RCC 7860 (cell line): ENCODE results near the gene FAM13C.
"Not testable (repeated sequence)": the region's sequence is repeated elsewhere in the genome, so short reads cannot be mapped to it uniquely, and the experiment has no call there.

Experiments used
- DNase-seq: peaks from one replicate; pipeline ENCODE4 v3.0.0-alpha.2; 2015; ENCODE audit warnings: low spot score
- FAIRE-seq: peaks from 2 replicates; lab custom pipeline; 2012; peaks lifted over from hg19 to GRCh38; lab: Jason Lieb, UNC

Gene FAM13C

GRCh38 chr10:59362144-59362958 is at the start of gene FAM13C:
TSS of gene FAM13C (minus strand) at chr10:59362549. CDS start at chr10:59362460, 89 bp downstream.
- FAIRE-seq (no peak), DNase-seq (no peak)

- FAIRE-seq = no peak
These were observed 42.9 kb upstream of the FAM13C start for GRCh38 chr10:59405235-59405634.

GRCh38 chr10:59400214-59400613 is 37.9 kb upstream of the FAM13C start:
- FAIRE-seq = no peak
- DNase-seq = no peak

More at GRCh38 chr10:59405235-59405634, 42.9 kb upstream of the FAM13C start:
- no peak for DNase-seq

GRCh38 chr10:59399329-59399728 is 37.0 kb upstream of the FAM13C start:
- not testable (repeated sequence) for DNase-seq, FAIRE-seq

GRCh38 chr10:59397961-59398360 is 35.6 kb upstream of the FAM13C start:
- no peak for DNase-seq
- FAIRE-seq = no peak

- FAIRE-seq (no peak), DNase-seq (no peak)
These were observed 33.6 kb upstream of the FAM13C start for GRCh38 chr10:59395984-59396383.

GRCh38 chr10:59393349-59393748 is 31.0 kb upstream of the FAM13C start:
- DNase-seq = peak; percentile 38
- FAIRE-seq = peak; percentile 81

GRCh38 chr10:59391060-59391459 is 28.7 kb upstream of the FAM13C start:
- DNase-seq = no peak
- FAIRE-seq = no peak

GRCh38 chr10:59388671-59388976 is 26.3 kb upstream of the FAM13C start:
- no peak for FAIRE-seq
- no peak for DNase-seq

GRCh38 chr10:59387951-59388670 is 25.8 kb upstream of the FAM13C start:
- DNase-seq (peak; percentile 98), FAIRE-seq (peak; percentile 99)

- DNase-seq (no peak), FAIRE-seq (no peak)
These were observed 22.4 kb upstream of the FAM13C start for GRCh38 chr10:59384761-59385160.

- no peak for FAIRE-seq
- no peak for DNase-seq
These were observed 21.6 kb upstream of the FAM13C start for GRCh38 chr10:59383908-59384307.

- no peak for FAIRE-seq
These were observed 21.1 kb upstream of the FAM13C start for GRCh38 chr10:59383436-59383835.

GRCh38 chr10:59382831-59383295 is 20.5 kb upstream of the FAM13C start:
- FAIRE-seq (no peak), DNase-seq (no peak)

More at GRCh38 chr10:59383436-59383835, 21.1 kb upstream of the FAM13C start:
- no peak for DNase-seq

- FAIRE-seq = no peak
These were observed 19.3 kb upstream of the FAM13C start for GRCh38 chr10:59381687-59382086.

GRCh38 chr10:59376846-59377245 is 14.5 kb upstream of the FAM13C start:
- DNase-seq (no peak), FAIRE-seq (no peak)

More at GRCh38 chr10:59381687-59382086, 19.3 kb upstream of the FAM13C start:
- DNase-seq = no peak

- DNase-seq (no peak), FAIRE-seq (no peak)
These were observed 13.6 kb upstream of the FAM13C start for GRCh38 chr10:59375990-59376389.

- FAIRE-seq (no peak), DNase-seq (no peak)
These were observed 12.6 kb upstream of the FAM13C start for GRCh38 chr10:59374916-59375315.

GRCh38 chr10:59373071-59373470 is 10.7 kb upstream of the FAM13C start:
- no peak for DNase-seq
- no peak for FAIRE-seq

- DNase-seq = no peak
- FAIRE-seq = no peak
These were observed 10.2 kb upstream of the FAM13C start for GRCh38 chr10:59372543-59372942.

GRCh38 chr10:59366290-59366689 is 3.9 kb upstream of the FAM13C start:
- FAIRE-seq (no peak), DNase-seq (no peak)

- DNase-seq (no peak), FAIRE-seq (no peak)
These were observed 1.2 kb upstream of the FAM13C start for GRCh38 chr10:59363446-59363958.
